Measurements from ENCODE around the gene ASAH2. TPM values are rescaled to one million over a fixed set of nuclear protein-coding genes. Genes with fewer than 3 reads are reported as not detected.

ASAH2 gene
- total RNA-seq, 4 donors from 2014 or later = under 0.01 to 1.5 (median 0.66) TPM; not detected in 1

DNA sequence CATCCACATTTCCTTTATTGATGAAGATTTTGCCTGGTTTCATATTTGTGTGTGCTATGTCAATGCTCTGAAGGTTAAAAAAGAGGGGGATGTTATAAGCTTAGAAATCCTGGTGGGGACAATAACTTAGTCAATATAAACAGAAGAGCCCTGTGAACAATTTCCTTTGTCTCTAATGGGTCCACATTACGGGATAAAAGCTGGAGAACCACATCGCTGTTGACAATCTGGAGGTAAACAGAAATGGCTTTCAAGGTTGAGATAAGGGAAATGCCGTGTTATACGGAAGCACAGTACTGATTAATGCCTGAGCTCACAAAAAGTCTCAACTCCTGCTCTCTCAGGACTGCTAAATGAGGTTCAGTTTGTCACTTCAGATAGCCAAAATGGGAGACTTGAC is 16.8 kb downstream of the ASAH2 start:
- H3K4me1 ChIP-seq = no peaks in the 10 kb centered on the region
- H3K9me3 ChIP-seq = no peaks in the 10 kb centered on the region
- DNase-seq (ENCODE audit: low spot score in 2 of 2) = no peak
- no peak overlapping the region for H3K4me3 ChIP-seq
- H3K27me3 ChIP-seq = no peaks in the 10 kb centered on the region
- no peak overlapping the region for H3K27ac ChIP-seq
- no peaks in the 10 kb centered on the region for H3K36me3 ChIP-seq
- TF ChIP-seq EP300 (IDR thresholded peaks at IDR 0.05) (no peak), POLR2A (IDR thresholded peaks at IDR 0.05) (no peak), CTCF (IDR thresholded peaks at IDR 0.05) (no peak)
- 68 to 73% methylated on average over 4 of the region's 4 CpGs for WGBS, 2 donors

GRCh38 chr10:50232261-50232639 is 19.1 kb downstream of the ASAH2 start:
- TF ChIP-seq CTCF (IDR thresholded peaks at IDR 0.05) = no peak
- no peak for TF ChIP-seq POLR2A (IDR thresholded peaks at IDR 0.05)
- TF ChIP-seq EP300 (IDR thresholded peaks at IDR 0.05) = no peak
- DNase-seq (ENCODE audit: low spot score in 2 of 2) = no peak
- H3K4me3 ChIP-seq = no peak overlapping the region

GRCh38 chr10:50231515-50232260 is 19.6 kb downstream of the ASAH2 start:
- H3K4me3 ChIP-seq = no peak overlapping the region
- H3K27me3 ChIP-seq = no peaks in the 10 kb centered on the region
- no peak for DNase-seq (ENCODE audit: low spot score in 2 of 2)
- H3K27ac ChIP-seq = no peak overlapping the region
- no peak for TF ChIP-seq POLR2A (IDR thresholded peaks at IDR 0.05)
- no peak for TF ChIP-seq EP300 (IDR thresholded peaks at IDR 0.05)
- no peak for TF ChIP-seq CTCF (IDR thresholded peaks at IDR 0.05)
- no peaks in the 10 kb centered on the region for H3K4me1 ChIP-seq
- H3K36me3 ChIP-seq = no peaks in the 10 kb centered on the region
- H3K9me3 ChIP-seq = no peaks in the 10 kb centered on the region

More at GRCh38 chr10:50232261-50232639, 19.1 kb downstream of the ASAH2 start:
- H3K36me3 ChIP-seq = no peaks in the 10 kb centered on the region
- no peaks in the 10 kb centered on the region for H3K4me1 ChIP-seq
- no peak overlapping the region for H3K27ac ChIP-seq
- H3K27me3 ChIP-seq = no peaks in the 10 kb centered on the region
- H3K9me3 ChIP-seq = no peaks in the 10 kb centered on the region

DNA sequence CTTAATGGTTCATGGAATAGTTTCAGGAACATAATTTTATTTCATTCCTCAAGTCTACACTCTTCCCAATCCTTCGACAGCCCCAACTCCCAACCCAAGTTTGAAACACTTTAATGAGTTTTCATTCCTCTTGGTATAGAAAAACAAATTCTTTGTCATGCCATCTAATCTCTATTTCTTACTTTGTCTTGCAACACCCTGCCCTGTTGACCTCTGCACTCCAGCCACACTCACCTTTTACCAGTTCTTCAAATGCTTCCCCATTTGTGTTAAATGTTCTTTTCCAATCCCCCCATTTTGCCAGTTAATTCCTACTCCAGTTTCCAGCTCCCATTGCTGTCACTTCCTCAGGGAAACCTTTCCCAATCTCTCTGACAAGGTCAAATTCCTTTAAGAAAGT is 21.9 kb downstream of the ASAH2 start:
- no peak overlapping the region for H3K4me3 ChIP-seq
- H3K27me3 ChIP-seq = no peaks in the 10 kb centered on the region
- H3K4me1 ChIP-seq = no peaks in the 10 kb centered on the region
- no peak for TF ChIP-seq CTCF (IDR thresholded peaks at IDR 0.05)
- no peak for DNase-seq (ENCODE audit: low spot score in 2 of 2)
- H3K9me3 ChIP-seq = no peaks in the 10 kb centered on the region
- no peaks in the 10 kb centered on the region for H3K36me3 ChIP-seq
- no peak overlapping the region for H3K27ac ChIP-seq
- WGBS, 2 donors = 94% methylated on average over 1 of the region's 1 CpG

GRCh38 chr10:50228672-50229071 is 22.6 kb downstream of the ASAH2 start:
- 87 to 88% methylated on average over 4 of the region's 4 CpGs for WGBS, 2 donors
- Histone ChIP-seq H3K36me3 (no peaks in the 10 kb centered on the region), H3K27me3 (no peaks in the 10 kb centered on the region), H3K9me3 (no peaks in the 10 kb centered on the region), H3K27ac (no peak overlapping the region), H3K4me3 (no peak overlapping the region), H3K4me1 (no peaks in the 10 kb centered on the region)
- TF ChIP-seq CTCF (IDR thresholded peaks at IDR 0.05) (no peak), EP300 (IDR thresholded peaks at IDR 0.05) (no peak), POLR2A (IDR thresholded peaks at IDR 0.05) (no peak)
- no peak for DNase-seq (ENCODE audit: low spot score in 2 of 2)
